Caco-2 (cell line): ENCODE data around the gene TENM4. TPM values are rescaled to one million over a fixed set of nuclear protein-coding genes. Genes with fewer than 3 reads are reported as not detected.

ENCODE experiments used
- BruUV-seq: library from RNA; stranded (reverse); fragments of 400-500 nt; replicated peaks from 2 replicates; lab custom pipeline; 2021; lab: Mats Ljungman, UMichigan
- CTCF ChIA-PET: fragments of 300-600 bp; sonication (Branson Sonifier 250); formaldehyde crosslinking; loops from one replicate; lab custom pipeline; 2022; ENCODE audit warnings: antibody characterized with exemption; lab: Charles Lee
- POLR2A ChIA-PET: fragments of 300-600 bp; sonication (Branson Sonifier 250); formaldehyde crosslinking; loops from one replicate; lab custom pipeline; 2022; ENCODE audit warnings: antibody characterized with exemption; lab: Charles Lee
- DNase-seq, 2 experiments: peaks; one replicate each; pipeline versions ENCODE4 v3.0.0 to v3.0.0-alpha.2; 2020 to 2022
- H3K27me3 ChIP-seq: replicated peaks from 2 replicates; pipeline ENCODE4 v1.6.0; 2011; ENCODE audit warnings: low read length; ENCODE audit not compliant: control insufficient read depth, insufficient read depth
- H3K36me3 ChIP-seq: 2 replicates; pipeline ENCODE4 v1.5.1; 2011; ENCODE audit warnings: low read length; ENCODE audit not compliant: control insufficient read depth, insufficient read depth
- H3K4me1 ChIP-seq: fragments of 250-450 bp; sonication (Bioruptor Pico); 2 replicates; pipeline ENCODE4 v1.5.1; 2020; ENCODE audit warnings: mild to moderate bottlenecking
- H3K4me3 ChIP-seq: 2 replicates; pipeline ENCODE4 v1.5.1; 2011; ENCODE audit warnings: low read depth, mild to moderate bottlenecking, control low read depth, low read length
- H3K9me3 ChIP-seq: fragments of 250-450 bp; sonication (Bioruptor Pico); 2 replicates; pipeline ENCODE4 v1.5.1; 2020; ENCODE audit warnings: mild to moderate bottlenecking, moderate library complexity
- H3K27ac Mint-ChIP-seq: one replicate; pipeline ENCODE4 v1.8.0; 2022; ENCODE audit warnings: mixed read lengths; ENCODE audit not compliant: unreplicated experiment
- H3K27me3 Mint-ChIP-seq: one replicate; pipeline ENCODE4 v1.8.0; 2022; ENCODE audit warnings: mixed read lengths; ENCODE audit not compliant: insufficient read depth, unreplicated experiment
- H3K36me3 Mint-ChIP-seq: one replicate; pipeline ENCODE4 v1.8.0; 2022; ENCODE audit warnings: mild to moderate bottlenecking, mixed read lengths; ENCODE audit not compliant: insufficient read depth, unreplicated experiment
- H3K4me1 Mint-ChIP-seq: one replicate; pipeline ENCODE4 v1.8.0; 2022; ENCODE audit warnings: low read depth, mixed read lengths; ENCODE audit not compliant: unreplicated experiment
- H3K4me3 Mint-ChIP-seq: one replicate; pipeline ENCODE4 v1.8.0; 2022; ENCODE audit warnings: mild to moderate bottlenecking, moderate library complexity, mixed read lengths; ENCODE audit not compliant: unreplicated experiment
- H3K9me3 Mint-ChIP-seq: one replicate; pipeline ENCODE4 v1.8.0; 2022; ENCODE audit warnings: mixed read lengths; ENCODE audit not compliant: unreplicated experiment
- CTCF ChIP-seq, 2 experiments: fragments of 200-600 bp in 1 of 2; IDR thresholded peaks; 1 replicate in 1 of 2; 2 replicates in 1 of 2; pipeline versions ENCODE4 v1.5.1 to v1.8.0; 2011 to 2022; ENCODE audit warnings: antibody characterized with exemption in 1 of 2, control low read depth in 1 of 2, inconsistent platforms in 1 of 2, low read depth in 1 of 2, low read length in 1 of 2, mild to moderate bottlenecking in 1 of 2, moderate library complexity in 1 of 2; ENCODE audit not compliant: insufficient read depth in 1 of 2, severe bottlenecking in 1 of 2, unreplicated experiment in 1 of 2
- intact Hi-C: fragments of 100-400 bp; cut with micrococcal nuclease; formaldehyde crosslinking; loops from one replicate; pipeline ENCODE4 v1.10.0; 2022; ENCODE audit not compliant: unreplicated experiment
- total RNA-seq: library from RNA; stranded (reverse); gene quantifications from 2 replicates; pipeline ENCODE4 v1.2.3, GENCODE V29; 2022

Gene TENM4
- total RNA-seq, 1 experiment from 2014 or later = 1.1 TPM

- Mint-ChIP-seq H3K4me3 (no peak overlapping the region), H3K4me1 (no peaks in the 10 kb centered on the region), H3K27me3 (peaks cover 14% of the 10 kb centered on the region), H3K27ac (no peak overlapping the region), H3K9me3 (no peaks in the 10 kb centered on the region), H3K36me3 (no peaks in the 10 kb centered on the region)
- Histone ChIP-seq H3K4me1 (no peaks in the 10 kb centered on the region), H3K4me3 (no peak overlapping the region), H3K9me3 (no peaks in the 10 kb centered on the region), H3K36me3 (no peaks in the 10 kb centered on the region), H3K27me3 (no peaks in the 10 kb centered on the region; the same call in 1 of the 2 replicates)
- DNase-seq = no peak
- no TSS peak for BruUV-seq
- POLR2A ChIA-PET = no interaction called here
- intact Hi-C loops = no loop called here
- TF ChIP-seq CTCF (IDR thresholded peaks at IDR 0.05; ENCODE audit: insufficient read depth in 1 of 2, low read depth in 1 of 2, low read length in 1 of 2, severe bottlenecking in 1 of 2, unreplicated experiment in 1 of 2) = no peak
- CTCF ChIA-PET = interaction anchor here (1.6 kb wide), 1 partner anchor 27 kb away, joined by 4 read pairs; no protein-coding TSS in a partner anchor
Observed at GRCh38 chr11:78742430-78742829, 698.4 kb downstream of the TENM4 start.

- DNase-seq = no peak
- no peak overlapping the region for H3K4me3 Mint-ChIP-seq
- H3K36me3 Mint-ChIP-seq = no peaks in the 10 kb centered on the region
- intact Hi-C loops = no loop called here
- TF ChIP-seq CTCF (IDR thresholded peaks at IDR 0.05; ENCODE audit: insufficient read depth in 1 of 2, low read depth in 1 of 2, low read length in 1 of 2, severe bottlenecking in 1 of 2, unreplicated experiment in 1 of 2) = no peak
- no TSS peak for BruUV-seq
- no peaks in the 10 kb centered on the region for H3K36me3 ChIP-seq
- H3K4me1 Mint-ChIP-seq = no peaks in the 10 kb centered on the region
- H3K27ac Mint-ChIP-seq = no peak overlapping the region
- H3K4me3 ChIP-seq = no peak overlapping the region
- no peaks in the 10 kb centered on the region for H3K9me3 ChIP-seq
- ChIA-PET POLR2A (no interaction called here), CTCF (interaction anchor here (0.5 kb wide), 1 partner anchor 740 kb away, joined by 3 read pairs; no protein-coding TSS in a partner anchor)
- peaks cover 14% of the 10 kb centered on the region for H3K27me3 Mint-ChIP-seq
- H3K4me1 ChIP-seq = no peaks in the 10 kb centered on the region
- no peaks in the 10 kb centered on the region for H3K9me3 Mint-ChIP-seq
- no peaks in the 10 kb centered on the region; the same call in 1 of the 2 replicates for H3K27me3 ChIP-seq
Observed at GRCh38 chr11:78741741-78742140, 699.1 kb downstream of the TENM4 start.

- Mint-ChIP-seq H3K27ac (no peak overlapping the region), H3K27me3 (peaks cover 14% of the 10 kb centered on the region), H3K36me3 (no peaks in the 10 kb centered on the region), H3K4me3 (no peak overlapping the region), H3K4me1 (no peaks in the 10 kb centered on the region), H3K9me3 (no peaks in the 10 kb centered on the region)
- intact Hi-C loops = no loop called here
- no TSS peak for BruUV-seq
- TF ChIP-seq CTCF (IDR thresholded peaks at IDR 0.05; ENCODE audit: insufficient read depth in 1 of 2, low read depth in 1 of 2, low read length in 1 of 2, severe bottlenecking in 1 of 2, unreplicated experiment in 1 of 2) = no peak
- H3K9me3 ChIP-seq = no peaks in the 10 kb centered on the region
- H3K27me3 ChIP-seq = no peaks in the 10 kb centered on the region; the same call in 1 of the 2 replicates
- no peak for DNase-seq
- no peaks in the 10 kb centered on the region for H3K4me1 ChIP-seq
- H3K4me3 ChIP-seq = no peak overlapping the region
- ChIA-PET POLR2A (no interaction called here), CTCF (no interaction called here)
- H3K36me3 ChIP-seq = no peaks in the 10 kb centered on the region
Observed at GRCh38 chr11:78740199-78741071, 700.4 kb downstream of the TENM4 start.
